Progenitor cell of endocrine pancreas (in vitro differentiated cells): Measurements from ENCODE around the gene MAN2A1. TPM values are rescaled to one million over a fixed set of nuclear protein-coding genes. Genes with fewer than 3 reads are reported as not detected.
A peak's percentile ranks its signal among the peaks of the same experiment; 100 is the strongest.

Source experiments
- DNase-seq: peaks from one replicate; pipeline ENCODE4 v3.0.0; 2021; ENCODE audit warnings: low spot score; ENCODE audit not compliant: unreplicated experiment
- H3K27ac Mint-ChIP-seq: 2 replicates; pipeline ENCODE4 v1.8.0; 2021; ENCODE audit warnings: mild to moderate bottlenecking, moderate library complexity, mixed read lengths
- H3K27me3 Mint-ChIP-seq: 2 replicates; pipeline ENCODE4 v1.8.0; 2021; ENCODE audit warnings: mixed read lengths
- H3K36me3 Mint-ChIP-seq: 2 replicates; pipeline ENCODE4 v1.8.0; 2022; ENCODE audit warnings: mixed read lengths; ENCODE audit not compliant: insufficient read depth
- H3K4me1 Mint-ChIP-seq: 2 replicates; pipeline ENCODE4 v1.8.0; 2021; ENCODE audit warnings: low read depth, mixed read lengths
- H3K4me3 Mint-ChIP-seq: 2 replicates; pipeline ENCODE4 v1.8.0; 2021; ENCODE audit warnings: low read depth, mild to moderate bottlenecking, moderate library complexity, mixed read lengths
- H3K9me3 Mint-ChIP-seq: 2 replicates; pipeline ENCODE4 v1.8.0; 2021; ENCODE audit warnings: low read depth, mixed read lengths
- CTCF ChIP-seq: fragments of 200-600 bp; sonication (generic); IDR thresholded peaks from one replicate; pipeline ENCODE4 v1.5.0; 2021; ENCODE audit warnings: antibody characterized with exemption, mild to moderate bottlenecking; ENCODE audit not compliant: unreplicated experiment
- total RNA-seq: library from RNA; stranded (reverse); gene quantifications from 2 replicates; pipeline ENCODE4 v1.2.1, GENCODE V29; 2021

The MAN2A1 gene
- total RNA-seq, 1 donor from 2014 or later, result 41.9 TPM

- H3K4me3 Mint-ChIP-seq, result no peak overlapping the region
- peaks cover 12% of the 10 kb centered on the region for H3K4me1 Mint-ChIP-seq
- H3K27ac Mint-ChIP-seq, result no peak overlapping the region
- no peaks in the 10 kb centered on the region for H3K27me3 Mint-ChIP-seq
- no peaks in the 10 kb centered on the region for H3K9me3 Mint-ChIP-seq
- no peak for TF ChIP-seq CTCF
- no peaks in the 10 kb centered on the region for H3K36me3 Mint-ChIP-seq
- no peak for DNase-seq
Observed at GRCh38 chr5:109899163-109899535, 209.4 kb downstream of the MAN2A1 start.

- H3K9me3 Mint-ChIP-seq, result no peaks in the 10 kb centered on the region
Observed at GRCh38 chr5:109900461-109900860, 210.7 kb downstream of the MAN2A1 start.

GRCh38 chr5:109900911-109901627, 211.3 kb downstream of the MAN2A1 start:
- peaks cover 12% of the 10 kb centered on the region for H3K4me1 Mint-ChIP-seq
- H3K36me3 Mint-ChIP-seq, result no peaks in the 10 kb centered on the region
- no peak for TF ChIP-seq CTCF
- no peaks in the 10 kb centered on the region for H3K27me3 Mint-ChIP-seq
- no peak overlapping the region for H3K4me3 Mint-ChIP-seq
- DNase-seq, result no peak
- H3K27ac Mint-ChIP-seq, result no peak overlapping the region
- no peaks in the 10 kb centered on the region for H3K9me3 Mint-ChIP-seq

More at GRCh38 chr5:109900461-109900860, 210.7 kb downstream of the MAN2A1 start:
- no peak for TF ChIP-seq CTCF
- Mint-ChIP-seq H3K4me1 (peaks cover 12% of the 10 kb centered on the region), H3K36me3 (no peaks in the 10 kb centered on the region), H3K27ac (no peak overlapping the region), H3K27me3 (no peaks in the 10 kb centered on the region), H3K4me3 (no peak overlapping the region)
- DNase-seq, result no peak

- H3K27me3 Mint-ChIP-seq, result no peaks in the 10 kb centered on the region
- no peak for DNase-seq
- no peaks in the 10 kb centered on the region for H3K36me3 Mint-ChIP-seq
- peak overlapping the region; percentile 5 for H3K4me3 Mint-ChIP-seq
- no peak overlapping the region for H3K27ac Mint-ChIP-seq
- H3K9me3 Mint-ChIP-seq, result no peaks in the 10 kb centered on the region
- no peak for TF ChIP-seq CTCF
- H3K4me1 Mint-ChIP-seq, result peaks cover 12% of the 10 kb centered on the region
Observed at GRCh38 chr5:109901628-109901981, 211.9 kb downstream of the MAN2A1 start.

GRCh38 chr5:109903061-109903460, 213.3 kb downstream of the MAN2A1 start:
- DNase-seq, result no peak
- H3K4me3 Mint-ChIP-seq, result no peak overlapping the region
- H3K27me3 Mint-ChIP-seq, result no peaks in the 10 kb centered on the region
- TF ChIP-seq CTCF, result no peak
- H3K9me3 Mint-ChIP-seq, result no peaks in the 10 kb centered on the region
- peaks cover 12% of the 10 kb centered on the region for H3K4me1 Mint-ChIP-seq
- H3K36me3 Mint-ChIP-seq, result no peaks in the 10 kb centered on the region
- H3K27ac Mint-ChIP-seq, result no peak overlapping the region
